PFSK-1 (cell line): ENCODE data around the gene MARCHF3.

Experiments used
- FOXP2 ChIP-seq: optimal IDR thresholded peaks from 2 replicates; pipeline ENCODE3; 2011; ENCODE audit warnings: borderline replicate concordance, control low read depth, inconsistent platforms; ENCODE audit not compliant: insufficient read depth; ENCODE audit errors: extremely low read length, extremely low read depth
- POLR2AphosphoS5 ChIP-seq: IDR thresholded peaks from 2 replicates; pipeline ENCODE4 v1.6.1; 2012; ENCODE audit warnings: low read depth, mild to moderate bottlenecking, control low read depth, low read length, moderate library complexity
- SIN3A ChIP-seq: IDR thresholded peaks from 2 replicates; pipeline ENCODE4 v1.6.1; 2012; ENCODE audit warnings: mild to moderate bottlenecking, low read length, moderate library complexity, borderline replicate concordance; ENCODE audit not compliant: insufficient read depth
- TAF1 ChIP-seq: IDR thresholded peaks from 2 replicates; pipeline ENCODE4 v1.6.1; 2012; ENCODE audit warnings: low read length, control low read depth, borderline replicate concordance; ENCODE audit not compliant: insufficient read depth
- TF ChIP-seq, protein P1 (sequence below), 2 experiments: IDR thresholded peaks; 2 replicates each; pipeline versions ENCODE4 v1.6.1 to v1.8.0; 2011 to 2012; ENCODE audit warnings: low read depth in 2 of 2, low read length in 2 of 2, control low read depth in 1 of 2, inconsistent platforms in 1 of 2, mild to moderate bottlenecking in 1 of 2, moderate library complexity in 1 of 2; ENCODE audit not compliant: insufficient read depth in 1 of 2

The MARCHF3 gene

DNA sequence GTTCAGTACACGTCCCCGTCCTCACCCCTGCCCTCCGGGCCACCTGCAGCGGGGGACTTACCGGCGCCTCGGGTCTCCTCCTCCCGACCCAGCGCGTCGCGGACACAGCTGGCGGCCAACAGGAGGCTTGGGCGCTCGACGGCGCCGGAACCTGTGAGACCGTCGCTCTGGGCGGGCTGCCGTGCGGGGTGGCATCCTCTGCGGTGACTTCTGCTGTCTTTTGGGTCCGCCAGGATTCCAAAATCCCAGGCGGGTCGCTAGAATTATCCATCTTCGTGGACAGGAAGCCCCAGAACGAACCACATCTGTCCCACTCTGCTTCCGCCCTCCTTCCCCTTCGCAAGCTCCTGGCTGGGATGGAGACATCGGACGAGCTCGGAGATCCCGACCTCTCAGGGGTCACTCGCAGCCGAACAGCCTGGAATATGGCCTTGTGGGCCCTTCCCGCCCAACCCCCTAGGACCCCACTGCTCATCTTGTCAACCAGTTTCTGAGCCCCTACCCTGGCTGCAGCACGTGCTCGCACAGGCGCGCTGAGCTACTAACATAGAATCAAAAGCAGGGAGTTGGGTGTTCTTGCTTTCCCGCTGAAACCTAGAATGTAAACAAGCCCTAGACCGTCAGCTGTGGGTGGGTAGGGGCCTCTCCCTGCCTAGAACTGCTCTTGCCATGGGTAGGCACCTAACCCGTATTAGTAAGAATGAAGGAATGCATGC is 947 bp upstream of the MARCHF3 start:
- TF ChIP-seq, protein P1, sequence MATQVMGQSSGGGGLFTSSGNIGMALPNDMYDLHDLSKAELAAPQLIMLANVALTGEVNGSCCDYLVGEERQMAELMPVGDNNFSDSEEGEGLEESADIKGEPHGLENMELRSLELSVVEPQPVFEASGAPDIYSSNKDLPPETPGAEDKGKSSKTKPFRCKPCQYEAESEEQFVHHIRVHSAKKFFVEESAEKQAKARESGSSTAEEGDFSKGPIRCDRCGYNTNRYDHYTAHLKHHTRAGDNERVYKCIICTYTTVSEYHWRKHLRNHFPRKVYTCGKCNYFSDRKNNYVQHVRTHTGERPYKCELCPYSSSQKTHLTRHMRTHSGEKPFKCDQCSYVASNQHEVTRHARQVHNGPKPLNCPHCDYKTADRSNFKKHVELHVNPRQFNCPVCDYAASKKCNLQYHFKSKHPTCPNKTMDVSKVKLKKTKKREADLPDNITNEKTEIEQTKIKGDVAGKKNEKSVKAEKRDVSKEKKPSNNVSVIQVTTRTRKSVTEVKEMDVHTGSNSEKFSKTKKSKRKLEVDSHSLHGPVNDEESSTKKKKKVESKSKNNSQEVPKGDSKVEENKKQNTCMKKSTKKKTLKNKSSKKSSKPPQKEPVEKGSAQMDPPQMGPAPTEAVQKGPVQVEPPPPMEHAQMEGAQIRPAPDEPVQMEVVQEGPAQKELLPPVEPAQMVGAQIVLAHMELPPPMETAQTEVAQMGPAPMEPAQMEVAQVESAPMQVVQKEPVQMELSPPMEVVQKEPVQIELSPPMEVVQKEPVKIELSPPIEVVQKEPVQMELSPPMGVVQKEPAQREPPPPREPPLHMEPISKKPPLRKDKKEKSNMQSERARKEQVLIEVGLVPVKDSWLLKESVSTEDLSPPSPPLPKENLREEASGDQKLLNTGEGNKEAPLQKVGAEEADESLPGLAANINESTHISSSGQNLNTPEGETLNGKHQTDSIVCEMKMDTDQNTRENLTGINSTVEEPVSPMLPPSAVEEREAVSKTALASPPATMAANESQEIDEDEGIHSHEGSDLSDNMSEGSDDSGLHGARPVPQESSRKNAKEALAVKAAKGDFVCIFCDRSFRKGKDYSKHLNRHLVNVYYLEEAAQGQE (IDR thresholded peaks at IDR 0.05; ENCODE audit: insufficient read depth in 1 of 2, low read depth in 2 of 2, low read length in 2 of 2), result no peak
- TF ChIP-seq TAF1 (no peak), FOXP2 (no peak), POLR2AphosphoS5 (no peak)

DNA sequence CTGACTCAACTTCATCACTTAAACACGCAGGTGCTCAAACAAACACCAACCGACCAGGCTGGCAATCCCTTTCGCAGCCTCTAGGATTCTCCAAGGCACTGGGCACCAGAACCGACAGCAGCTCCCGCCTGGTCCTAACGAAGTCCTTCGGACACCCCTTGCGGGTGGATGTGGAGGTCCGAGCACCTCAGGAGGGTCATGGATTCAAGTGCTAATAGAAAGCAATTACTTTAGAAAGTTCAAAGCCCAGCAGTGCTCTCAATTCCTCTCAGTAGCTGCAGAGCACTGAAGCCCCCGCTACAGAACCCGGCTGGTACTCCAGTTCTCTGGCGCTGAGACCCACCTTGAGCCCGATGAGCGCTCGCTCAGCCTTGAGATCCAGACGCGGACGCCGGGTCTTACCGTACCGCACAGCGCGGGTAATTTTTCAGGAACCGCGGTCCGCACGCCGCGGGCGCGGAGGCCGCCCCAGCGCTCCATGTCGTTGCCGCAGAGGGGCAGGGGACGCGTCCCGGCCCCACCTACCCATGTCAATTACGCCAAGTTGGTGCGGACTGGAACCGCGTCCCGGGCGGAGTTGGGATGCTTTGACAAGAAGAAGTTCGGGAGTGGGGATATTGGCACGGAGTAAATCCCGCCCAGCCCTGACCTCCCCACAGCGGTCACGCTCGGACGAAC is 638 bp downstream of the MARCHF3 start:
- TF ChIP-seq POLR2AphosphoS5, result no peak
- TF ChIP-seq SIN3A, result no peak
- no peak for TF ChIP-seq TAF1

DNA sequence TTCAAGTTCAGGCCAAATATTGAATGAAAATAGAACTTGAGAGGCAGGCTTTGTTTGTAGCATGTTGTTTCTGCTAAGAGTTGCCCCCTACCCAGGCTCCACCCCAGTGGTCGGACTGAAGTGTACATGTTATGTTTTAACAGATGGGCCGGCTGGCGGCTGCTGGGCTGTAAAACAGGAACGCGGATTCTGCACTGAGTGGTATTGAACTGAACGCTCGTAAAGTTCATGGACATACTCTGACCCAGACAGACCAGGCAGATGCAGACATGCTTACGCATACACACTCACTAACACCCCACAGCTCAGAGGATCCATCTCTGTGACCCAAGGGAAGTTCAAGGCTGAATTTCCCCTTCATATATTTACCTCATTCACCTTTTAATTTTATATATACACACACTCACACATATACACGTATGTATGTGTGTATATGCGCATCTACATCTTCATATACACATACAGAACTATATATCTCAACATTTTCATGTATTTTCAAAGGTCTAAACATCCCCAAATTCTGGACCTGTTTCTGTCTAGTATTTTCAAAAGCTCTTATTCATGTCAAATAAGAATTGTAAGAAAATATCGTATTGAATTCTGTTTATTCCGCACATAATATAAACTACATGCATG is 1.4 kb downstream of the MARCHF3 start:
- no peak for TF ChIP-seq SIN3A
- TF ChIP-seq FOXP2, result no peak
- no peak for TF ChIP-seq POLR2AphosphoS5
- TF ChIP-seq TAF1, result no peak
- TF ChIP-seq, protein P1 (IDR thresholded peaks at IDR 0.05; ENCODE audit: insufficient read depth in 1 of 2, low read depth in 2 of 2, low read length in 2 of 2), result no peak

DNA sequence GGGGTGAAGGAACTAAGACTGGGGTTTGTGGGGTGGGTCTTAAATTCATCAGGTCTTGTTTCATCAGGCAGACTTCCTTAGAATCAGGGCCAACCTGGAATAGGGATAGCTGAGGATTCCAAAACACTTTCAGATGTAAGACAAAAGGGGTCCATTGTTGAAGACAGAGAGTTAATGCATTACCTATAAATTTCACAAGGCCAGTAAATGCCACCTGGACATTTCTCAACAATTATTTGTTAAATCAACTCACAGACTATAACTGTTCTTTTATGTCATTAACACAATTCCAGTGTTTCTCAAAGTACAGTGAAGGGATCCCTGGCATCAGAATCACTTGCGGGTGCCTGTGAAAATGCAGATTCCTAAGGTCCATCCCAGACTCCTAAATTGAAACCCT is 2.8 kb downstream of the MARCHF3 start:
- no peak for TF ChIP-seq POLR2AphosphoS5
- TF ChIP-seq FOXP2, result no peak
- TF ChIP-seq, protein P1 (IDR thresholded peaks at IDR 0.05; ENCODE audit: insufficient read depth in 1 of 2, low read depth in 2 of 2, low read length in 2 of 2), result no peak
- TF ChIP-seq SIN3A, result no peak
- no peak for TF ChIP-seq TAF1

DNA sequence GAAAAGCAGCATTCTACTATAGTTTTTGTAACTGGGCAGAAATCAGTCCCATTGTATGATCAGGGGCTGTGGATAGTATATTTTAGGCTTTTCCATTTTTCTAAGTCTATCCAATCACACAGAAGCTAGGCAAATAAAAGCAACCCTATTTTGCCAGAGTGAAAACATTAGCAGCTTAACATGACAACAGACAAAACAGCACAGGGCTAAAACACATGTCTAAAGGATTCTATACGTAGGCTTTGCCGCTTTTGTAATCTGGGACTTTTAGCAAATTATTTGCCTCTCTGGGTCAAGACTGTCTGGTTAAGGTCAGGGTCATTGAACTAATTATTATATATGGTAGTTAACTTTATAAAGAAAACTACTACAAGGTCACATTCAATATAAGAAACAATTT is 4.2 kb downstream of the MARCHF3 start:
- TF ChIP-seq, protein P1 (IDR thresholded peaks at IDR 0.05; ENCODE audit: insufficient read depth in 1 of 2, low read depth in 2 of 2, low read length in 2 of 2), result no peak
- no peak for TF ChIP-seq TAF1
- no peak for TF ChIP-seq SIN3A
- TF ChIP-seq POLR2AphosphoS5, result no peak
- TF ChIP-seq FOXP2, result no peak
